ENCODE results near the gene EIF3J.
"Not testable (repeated sequence)": the region's sequence is repeated elsewhere in the genome, so short reads cannot be mapped to it uniquely, and the experiment has no call there.

EIF3J gene, protein sequence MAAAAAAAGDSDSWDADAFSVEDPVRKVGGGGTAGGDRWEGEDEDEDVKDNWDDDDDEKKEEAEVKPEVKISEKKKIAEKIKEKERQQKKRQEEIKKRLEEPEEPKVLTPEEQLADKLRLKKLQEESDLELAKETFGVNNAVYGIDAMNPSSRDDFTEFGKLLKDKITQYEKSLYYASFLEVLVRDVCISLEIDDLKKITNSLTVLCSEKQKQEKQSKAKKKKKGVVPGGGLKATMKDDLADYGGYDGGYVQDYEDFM
- total RNA-seq: 36.7 to 82.6 (median 57.6) reads per million in 18 experiments

DNA sequence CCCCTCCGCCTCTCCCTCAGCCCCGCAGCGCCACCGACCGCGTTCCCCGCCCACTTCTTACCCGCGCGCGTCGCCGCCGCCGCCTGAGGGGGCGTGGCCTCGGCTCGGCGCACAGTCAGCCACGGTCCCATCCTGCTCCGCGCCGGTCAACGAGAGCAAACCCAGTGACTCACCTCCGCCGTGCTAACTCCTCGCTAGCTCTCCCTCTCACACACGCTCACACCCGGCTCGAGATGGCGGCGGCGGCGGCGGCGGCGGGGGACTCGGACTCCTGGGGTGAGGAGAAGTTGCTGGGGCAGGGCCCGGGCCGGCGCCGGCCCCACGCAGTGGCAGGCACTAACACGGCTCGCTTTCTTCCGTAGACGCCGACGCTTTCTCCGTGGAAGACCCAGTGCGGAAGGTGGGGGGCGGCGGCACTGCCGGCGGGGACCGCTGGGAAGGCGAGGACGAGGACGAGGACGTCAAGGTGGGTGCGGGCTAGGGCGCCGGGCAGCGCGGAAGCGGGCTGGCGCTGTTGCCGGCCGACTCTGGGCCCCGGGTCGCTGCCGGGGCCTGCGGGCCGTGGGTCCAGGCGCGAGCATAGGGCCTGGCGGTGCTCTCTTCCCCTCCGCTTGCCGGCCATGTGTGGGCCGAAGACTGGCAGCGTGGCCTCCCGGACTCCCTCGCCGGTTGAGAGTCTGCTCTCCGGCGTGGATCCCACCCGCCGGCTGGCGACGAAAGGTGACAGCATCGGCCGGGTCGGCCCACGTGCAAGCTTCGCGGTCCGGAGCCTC is at the start of gene EIF3J:
Gene EIF3J (plus strand): TSS at position 186 of the 773 bp plus-strand sequence. CDS start 48 bp downstream, at position 234.
- DNase-seq: peak; percentile 94 to 95

DNA sequence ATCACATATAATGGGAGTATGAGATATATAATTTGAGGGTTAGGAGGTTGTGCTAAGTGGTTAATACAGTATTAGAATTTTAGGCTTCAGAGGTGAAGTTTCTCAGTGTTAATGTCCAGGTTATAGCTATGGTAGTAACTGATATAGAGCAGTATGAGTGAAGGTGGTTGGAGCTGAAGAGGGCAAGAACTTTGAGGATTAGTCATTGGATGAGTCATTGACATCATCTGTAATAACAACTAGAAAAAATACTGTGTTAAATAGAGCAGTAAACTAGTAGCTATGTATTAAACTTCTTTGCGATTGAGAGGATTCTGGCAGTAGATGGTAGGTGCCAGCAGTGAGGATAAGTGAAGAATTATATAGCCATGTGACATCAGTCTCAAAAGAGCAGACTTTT is 47.5 kb upstream of the EIF3J start:
- no peak for DNase-seq

DNA sequence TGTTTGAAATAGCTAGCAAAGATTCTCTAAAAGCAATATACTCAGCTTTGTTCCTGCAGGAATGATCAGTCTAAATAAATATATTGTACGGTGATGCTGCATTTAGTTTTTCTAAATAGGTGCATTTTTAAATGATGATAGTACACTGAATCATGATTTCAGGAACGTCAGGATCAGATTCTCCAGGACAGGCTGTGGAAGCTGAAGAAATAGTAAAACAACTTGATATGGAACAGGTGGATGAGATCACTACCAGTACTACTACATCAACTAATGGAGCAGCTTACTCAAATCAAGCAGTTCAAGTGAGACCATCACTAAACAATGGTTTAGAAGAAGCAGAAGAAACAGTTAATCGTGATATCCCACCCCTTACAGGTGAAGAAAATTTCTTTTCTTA is 46.3 kb upstream of the EIF3J start:
- no peak for DNase-seq

DNA sequence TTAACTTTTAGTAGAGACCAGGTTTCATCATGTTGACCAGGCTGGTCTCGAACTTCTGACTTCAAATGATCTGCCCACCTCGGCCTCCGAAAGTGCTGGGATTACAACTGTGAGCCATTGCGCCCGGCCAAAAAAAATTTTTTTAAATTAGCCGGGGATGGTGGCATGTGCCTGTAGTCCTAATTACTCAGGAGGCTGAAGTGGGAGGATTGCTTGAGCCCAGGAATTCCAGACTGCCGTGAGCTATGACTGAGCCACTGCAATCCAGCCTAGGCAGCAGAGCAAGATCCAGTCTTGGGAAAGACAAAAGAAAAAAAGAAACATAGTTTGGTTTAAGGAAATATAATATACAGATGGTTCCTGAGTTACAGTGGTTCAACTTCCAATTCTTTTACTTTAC is 44.9 kb upstream of the EIF3J start:
- no peak for DNase-seq

DNA sequence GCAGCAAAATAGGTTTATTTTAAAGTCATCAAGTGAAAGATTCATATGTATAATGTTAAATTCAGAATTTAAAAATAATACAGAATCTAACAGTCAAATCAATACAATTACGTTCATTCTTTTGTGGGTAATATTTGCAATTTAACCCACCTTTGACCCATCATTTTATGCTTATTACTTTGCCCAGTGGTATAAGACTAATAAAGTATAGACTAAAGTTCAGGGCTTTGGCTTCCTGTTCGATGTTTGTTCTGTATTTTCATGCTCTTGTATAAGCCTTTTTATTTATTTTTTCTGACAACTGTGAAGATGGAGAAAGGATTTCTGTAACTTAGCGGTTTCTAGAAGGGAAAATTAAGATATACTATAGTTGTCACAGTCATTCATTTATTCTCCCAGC is 44.3 kb upstream of the EIF3J start:
- no peak for DNase-seq

DNA sequence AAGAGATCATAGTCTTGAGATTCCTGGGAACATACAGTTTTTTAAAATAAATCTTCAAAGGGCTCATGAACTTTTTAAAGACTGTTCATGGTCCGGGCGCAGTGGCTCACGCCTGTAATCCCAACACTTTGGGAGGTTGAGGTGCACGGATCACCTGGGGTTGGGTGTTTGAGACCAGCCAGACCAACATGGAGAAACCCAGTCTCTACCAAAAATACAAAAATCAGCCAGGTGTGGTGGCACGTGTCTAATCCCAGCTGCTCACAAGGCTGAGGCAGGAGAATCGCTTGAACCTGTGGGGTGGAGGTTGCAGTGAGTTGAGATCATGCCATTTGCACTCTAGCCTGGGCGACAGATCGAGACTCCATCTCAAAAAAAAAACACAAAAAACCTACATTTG is 41.4 kb upstream of the EIF3J start:
- no peak for DNase-seq

DNA sequence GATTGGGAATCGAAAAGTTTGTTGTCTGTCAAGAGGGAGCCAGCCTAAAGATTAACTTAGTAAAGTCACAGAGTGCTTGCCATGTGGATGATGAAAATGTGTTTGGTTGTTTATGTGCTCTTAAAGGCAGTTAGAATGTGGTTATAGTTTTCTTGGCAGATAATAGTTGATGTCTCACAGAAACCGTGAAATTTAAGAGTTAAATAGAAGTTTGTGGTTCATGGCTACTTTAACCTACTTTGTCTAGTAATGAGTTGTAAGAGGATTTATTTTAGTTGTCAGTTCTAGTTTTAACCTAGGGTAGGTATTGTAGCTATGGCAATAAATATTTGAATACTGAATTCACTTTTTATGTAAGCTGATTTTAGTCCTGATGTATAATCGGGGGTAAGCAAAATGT is 36.4 kb upstream of the EIF3J start:
- no peak for DNase-seq

DNA sequence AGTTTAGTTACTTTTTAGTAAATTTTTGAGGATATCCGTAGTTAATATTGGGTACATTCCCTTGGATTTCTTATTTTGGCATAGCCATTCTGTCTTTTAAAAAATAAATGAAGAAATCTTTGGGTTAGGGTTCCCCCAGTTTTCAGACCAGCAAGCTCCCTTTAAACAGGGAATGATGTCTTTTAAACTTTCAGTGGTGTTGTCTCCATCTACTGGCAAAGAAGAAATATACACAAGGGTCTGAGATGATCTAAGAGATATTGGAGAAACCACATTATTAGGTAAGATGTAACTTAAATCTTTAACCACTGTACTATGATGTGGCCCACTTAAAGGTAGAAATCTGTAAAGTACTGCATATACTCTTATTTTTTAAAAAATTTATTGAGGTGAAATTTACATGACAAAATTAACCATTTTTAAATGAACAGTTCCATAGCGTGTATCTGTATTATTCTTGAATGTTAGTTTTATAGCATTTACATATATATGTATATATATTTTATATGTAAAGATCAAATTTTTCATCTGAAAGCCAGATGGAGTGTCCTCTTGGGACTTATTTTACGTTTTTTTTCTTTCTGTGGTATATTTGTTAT is 35.1 kb upstream of the EIF3J start:
- DNase-seq: peak; percentile 20 to 31

DNA sequence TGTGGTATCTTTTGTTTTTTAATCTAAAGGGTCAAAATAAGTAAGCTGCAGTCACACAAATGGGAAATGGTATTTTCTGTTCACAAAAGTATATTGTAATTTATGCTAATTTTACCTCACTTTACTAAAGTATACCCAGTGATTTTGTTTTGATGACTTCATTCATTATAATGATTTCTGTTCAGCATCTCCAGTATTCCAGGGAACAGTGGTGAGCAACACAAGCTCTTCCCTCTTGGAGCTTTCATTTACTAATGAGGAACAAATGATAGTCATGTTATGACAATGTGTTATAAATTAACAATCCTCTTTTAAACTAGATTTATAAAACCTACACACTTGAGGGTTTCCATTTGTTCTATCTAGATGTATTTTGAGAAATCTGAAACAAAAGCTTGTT is 20.5 kb upstream of the EIF3J start:
- no peak for DNase-seq

DNA sequence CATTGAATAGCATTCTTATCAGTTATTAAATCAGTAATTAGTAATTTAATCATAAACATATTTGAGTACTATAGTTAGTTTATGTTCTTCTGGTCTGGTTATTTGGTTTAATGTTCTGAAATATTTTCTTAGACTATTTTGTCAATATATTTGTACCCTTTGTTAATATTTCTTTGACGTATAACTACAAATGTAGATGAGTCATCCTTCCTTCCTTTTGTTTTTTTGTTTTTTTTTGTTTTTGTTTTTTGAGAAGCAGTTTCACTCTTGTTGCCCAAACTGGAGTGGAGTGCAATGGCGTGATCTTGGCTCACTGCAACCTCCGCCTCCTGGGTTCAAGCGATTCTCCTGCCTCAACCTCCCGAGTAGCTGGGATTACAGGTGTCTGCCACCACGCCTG is 17.4 kb upstream of the EIF3J start:
- no peak for DNase-seq

DNA sequence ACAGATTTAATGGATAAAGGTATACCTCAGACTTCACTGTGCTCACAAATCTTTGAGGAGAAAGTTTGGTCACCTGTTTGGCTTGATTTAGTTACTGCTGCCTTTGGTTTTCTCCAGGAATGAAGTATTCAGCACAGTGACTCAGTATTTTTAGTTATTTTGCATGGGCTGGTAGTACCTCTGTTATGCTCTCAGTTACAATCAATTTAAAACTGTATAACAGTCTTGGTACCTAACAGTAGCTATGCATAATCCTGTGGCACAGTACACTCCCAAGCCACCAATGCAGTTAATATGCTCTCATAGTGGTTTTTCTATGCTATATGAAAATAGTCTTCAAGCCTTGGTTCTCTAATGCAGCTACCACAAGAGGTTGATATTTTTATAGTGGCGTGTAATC is 11.9 kb upstream of the EIF3J start:
- DNase-seq: no peak

DNA sequence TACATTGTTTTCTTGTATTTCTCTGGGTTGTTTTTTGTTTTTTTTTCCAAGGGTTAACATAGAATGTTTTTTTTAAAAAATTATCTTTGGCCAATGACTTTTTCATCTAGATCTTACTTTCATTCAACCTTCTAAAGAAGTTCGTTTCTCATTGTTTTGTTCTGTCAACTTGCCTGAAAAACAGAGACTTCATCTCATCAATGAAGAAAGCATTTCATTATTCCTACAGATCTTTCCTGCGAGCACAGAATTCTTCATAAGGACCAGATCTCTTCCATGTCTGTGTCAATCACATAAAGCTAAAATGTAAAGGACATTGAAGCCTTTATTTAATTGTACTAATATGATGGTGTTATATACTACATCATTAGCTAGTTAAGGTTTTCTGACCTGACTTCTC is 9.7 kb upstream of the EIF3J start:
- DNase-seq: no peak

DNA sequence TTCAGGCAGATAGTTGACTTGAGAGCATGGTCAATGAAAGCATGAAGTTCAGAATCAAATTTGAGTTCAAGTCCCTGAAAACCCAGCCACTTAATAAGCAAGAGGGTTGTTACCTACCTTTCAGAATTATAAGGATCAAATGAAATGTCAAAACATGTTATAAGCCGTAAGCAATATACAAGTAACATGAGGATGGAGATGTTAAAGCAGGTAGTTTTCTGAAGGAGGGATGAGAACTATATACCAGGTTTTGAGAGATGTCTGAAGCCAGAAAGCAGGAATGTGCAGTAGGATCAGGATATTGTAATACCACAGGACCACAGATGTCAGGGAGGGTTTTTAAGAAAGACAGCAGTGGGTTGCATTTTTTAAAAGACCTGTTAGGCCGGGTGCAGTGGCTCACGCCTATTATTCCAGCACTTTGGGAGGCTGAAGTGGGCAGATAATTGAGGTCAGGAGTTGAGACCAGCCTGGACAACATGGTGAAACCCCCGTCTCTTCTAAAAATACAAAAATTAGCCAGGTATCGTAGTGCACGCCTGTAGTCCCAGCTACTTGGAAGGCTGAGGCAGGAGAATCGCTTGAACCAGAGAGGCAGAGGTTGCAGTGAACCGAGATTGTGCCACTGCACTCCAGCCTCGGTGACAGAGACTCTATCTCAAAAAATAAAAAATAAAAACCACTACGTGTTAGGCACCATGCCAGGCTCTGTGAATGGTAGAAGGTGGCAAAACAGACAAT is 6.9 kb upstream of the EIF3J start:
- DNase-seq: no peak

DNA sequence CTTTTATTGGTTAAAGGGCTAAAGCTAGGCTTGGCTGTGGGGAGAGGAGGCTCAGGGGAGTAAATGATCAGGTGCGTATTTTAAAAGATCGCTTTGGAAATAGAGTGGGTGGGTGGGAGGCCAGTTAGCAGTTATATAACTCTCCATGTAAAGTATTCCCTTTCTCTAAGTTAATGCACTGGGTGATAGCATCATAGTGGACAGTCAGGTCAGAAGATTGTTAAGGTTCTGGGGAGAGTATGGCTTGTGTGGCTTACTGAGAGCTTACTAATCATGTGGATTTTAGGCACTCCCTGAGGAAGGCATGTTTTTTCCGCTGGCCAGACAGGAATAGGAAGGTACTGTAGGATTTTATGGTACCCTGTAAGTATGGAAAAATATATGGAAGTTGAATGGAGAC is 6.3 kb upstream of the EIF3J start:
- DNase-seq: no peak

DNA sequence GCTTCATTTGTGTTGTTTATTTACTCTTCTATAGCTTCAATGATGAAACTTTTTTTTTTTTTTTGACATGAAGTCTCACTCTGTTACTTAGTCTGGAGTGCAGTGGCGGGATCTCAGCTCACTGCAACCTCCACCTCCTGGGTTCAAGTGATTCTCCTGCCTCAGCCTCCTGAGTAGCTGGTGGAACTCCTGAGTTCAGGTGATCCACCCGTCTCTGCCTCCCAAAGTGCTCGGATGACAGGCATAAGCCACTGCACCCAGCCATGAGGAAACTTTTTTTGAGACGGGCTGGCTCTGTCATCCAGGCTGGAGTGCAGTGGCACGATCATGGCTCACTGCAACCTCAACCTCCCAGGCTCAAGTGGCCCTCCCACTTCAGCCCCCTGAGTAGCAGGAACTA is 4.7 kb upstream of the EIF3J start:
- DNase-seq: not testable (repeated sequence)

DNA sequence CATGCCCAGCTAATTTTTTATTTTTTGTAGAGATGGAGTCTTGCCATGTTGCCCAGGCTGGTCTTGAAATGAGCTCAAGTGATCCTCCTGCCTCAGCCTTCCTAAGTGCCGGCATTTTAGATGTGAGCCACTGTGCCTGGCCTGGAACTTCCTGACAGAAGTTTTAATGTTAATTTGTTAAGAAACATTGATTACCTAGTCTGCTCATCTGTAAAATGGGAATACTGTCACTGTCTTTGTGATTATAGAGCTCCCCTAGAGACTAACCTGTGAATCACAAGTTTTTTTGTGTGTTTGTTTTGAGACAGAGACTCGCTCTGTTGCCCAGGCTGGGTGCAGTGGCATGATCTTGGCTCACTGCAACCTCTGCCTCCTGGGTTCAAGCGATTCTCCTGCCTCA is 4.3 kb upstream of the EIF3J start:
- DNase-seq: no peak

DNA sequence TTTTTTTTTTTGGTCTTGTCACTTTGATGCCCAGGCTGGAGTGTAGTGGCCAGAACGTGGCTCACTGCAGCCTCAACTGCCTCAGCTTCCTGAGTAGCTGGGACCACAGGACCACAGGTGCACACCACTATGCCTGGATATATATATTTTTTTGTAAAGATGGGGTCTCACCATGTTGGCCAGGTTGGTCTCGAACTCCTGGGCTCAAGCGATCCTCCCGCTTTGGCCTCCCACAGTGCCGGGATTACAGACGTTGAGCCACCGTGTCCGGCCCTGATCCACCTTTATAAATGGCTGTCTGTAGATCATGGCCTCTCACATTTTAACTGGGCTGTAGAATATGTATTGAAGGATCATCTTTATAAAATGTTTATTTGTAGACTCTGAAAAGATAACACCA is 1.9 kb upstream of the EIF3J start:
- DNase-seq: no peak

DNA sequence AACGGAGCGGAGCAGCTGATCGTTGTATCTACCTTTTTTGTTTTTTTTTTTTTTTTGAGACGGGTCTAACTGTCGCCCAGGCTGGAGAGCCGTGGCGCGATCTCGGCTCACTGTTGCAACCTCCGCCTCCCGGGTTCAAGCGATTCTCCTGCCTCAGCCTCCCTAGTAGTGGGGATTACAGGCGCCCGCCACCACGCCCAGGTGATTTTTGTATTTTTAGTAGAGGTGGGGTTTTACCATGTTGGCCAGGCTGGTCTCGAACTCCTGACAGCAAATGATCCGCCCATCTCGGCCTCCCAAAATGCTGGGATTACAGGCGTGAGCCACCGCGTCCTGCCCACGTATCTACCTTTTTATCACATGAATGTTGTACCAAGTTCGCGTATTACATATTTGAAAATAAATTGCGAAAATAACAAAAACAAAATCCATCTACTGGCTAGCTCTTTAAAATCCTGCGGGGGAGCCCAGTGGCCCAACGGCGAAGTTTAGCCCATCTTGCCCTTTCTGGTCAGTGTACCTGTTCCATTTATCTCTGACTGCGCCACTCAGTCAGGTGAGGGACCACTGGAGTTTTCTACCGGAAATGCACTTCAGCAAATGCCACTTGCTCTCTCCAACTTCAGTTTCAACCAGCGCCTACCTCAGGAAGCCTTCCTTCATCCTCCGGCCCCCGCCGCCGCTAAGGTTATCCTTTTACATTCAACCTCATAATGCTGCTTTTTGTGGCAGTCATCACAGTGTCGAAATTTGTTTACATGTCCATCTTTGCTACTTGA is 1.2 kb upstream of the EIF3J start:
- DNase-seq: peak in 1 of 2 donors; percentile 5

DNA sequence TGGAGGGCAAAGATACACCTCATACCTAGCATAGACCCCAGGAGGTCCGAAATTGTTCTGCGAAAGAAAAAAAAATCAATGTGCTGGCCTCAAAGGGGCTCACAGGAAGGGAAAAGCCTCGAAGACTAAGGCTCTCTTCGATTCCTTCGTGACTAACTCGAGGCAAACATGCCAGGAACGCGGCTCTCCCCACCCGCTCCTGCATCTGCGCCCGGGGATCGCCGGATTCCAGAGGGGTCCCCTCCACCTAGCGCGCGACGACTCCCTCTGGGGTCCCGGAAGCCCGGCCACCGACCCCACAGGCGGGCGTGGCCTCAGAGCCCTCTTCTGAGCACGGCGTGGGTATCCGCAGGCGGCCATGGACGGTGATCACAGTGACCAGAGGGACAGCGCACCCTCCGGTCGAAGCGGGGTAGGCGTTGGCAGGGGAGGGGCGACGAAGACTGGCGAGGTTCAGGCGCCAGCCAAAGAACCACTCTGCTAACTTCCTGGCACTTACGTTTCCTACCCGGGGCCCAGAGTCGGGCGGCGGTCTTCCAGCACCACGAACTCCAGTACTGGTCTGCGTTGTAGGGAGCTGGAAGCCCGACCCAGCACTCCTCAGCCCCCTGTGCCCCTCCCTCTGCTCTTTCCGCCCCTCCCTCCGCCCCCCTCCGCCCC is 515 bp upstream of the EIF3J start:
- peak; percentile 86 to 90 for DNase-seq

DNA sequence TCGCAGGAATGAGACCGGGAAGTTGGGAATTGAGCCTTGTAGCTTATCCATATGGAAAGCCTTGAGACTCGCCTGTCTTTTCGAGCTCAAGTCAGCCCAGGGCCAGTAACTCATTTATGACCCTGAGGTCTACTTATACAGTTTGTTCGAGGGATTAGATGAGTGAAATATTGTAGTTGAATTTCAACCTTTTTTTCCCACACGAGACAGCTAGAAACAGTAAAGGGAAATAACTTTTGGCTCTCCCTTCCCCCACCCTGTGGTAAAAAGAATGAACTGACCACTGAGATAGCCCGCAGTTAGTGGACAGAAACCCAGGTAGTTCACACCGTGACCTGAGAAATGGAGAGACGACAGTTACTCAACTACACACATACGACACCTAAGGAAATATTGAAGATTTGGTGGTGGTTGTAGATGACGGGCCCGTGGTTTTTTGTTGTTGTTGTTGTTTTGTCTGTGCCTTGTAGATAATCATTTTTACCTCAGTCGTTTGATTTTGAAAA is 841 bp downstream of the EIF3J start:
- DNase-seq: peak in 1 of 2 donors; percentile 12

DNA sequence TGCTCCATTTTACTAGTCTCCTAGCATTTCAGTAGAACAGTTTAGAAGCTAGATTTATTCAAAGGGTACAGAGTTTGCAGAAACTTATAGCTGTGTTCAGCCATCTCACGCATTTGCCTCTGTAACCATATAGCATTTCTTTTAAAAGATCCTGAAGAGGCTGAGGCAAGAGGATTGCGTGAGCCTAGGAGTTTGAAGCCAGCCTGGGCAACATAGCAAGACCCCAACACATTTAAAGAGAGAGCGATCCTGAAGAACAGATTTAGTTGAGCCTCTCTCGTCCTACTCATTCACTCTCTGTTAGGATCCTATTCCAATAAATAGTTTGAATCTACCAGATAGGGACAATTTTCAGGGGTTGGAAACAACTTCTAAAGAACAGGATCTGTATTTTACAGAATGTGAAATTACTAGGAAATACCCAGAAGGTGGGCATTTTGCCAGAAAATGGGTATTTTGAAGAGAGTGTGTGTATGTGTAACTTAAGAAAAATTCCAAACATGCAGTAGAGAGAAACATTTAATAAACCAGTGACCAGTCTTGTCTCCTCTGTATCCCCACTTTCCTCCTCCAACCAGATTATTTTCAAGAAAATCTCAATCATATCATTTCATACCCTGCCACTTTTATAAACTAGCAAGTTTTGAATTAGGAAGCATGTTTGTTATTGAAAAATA is 4.5 kb downstream of the EIF3J start:
- DNase-seq: no peak

All from inflammatory macrophage (primary cell).